ENCODE measurements around the gene MMP28.

GRCh38 chr17:35797370-35797769 is 1.9 kb upstream of the MMP28 start:
- TF ChIP-seq CTCF (IDR thresholded peaks at IDR 0.05; ENCODE audit: insufficient read depth, low read length, poor library complexity, severe bottlenecking) (no peak), EZH2phosphoT487 (conservative IDR thresholded peaks at IDR 0.05; ENCODE audit: low read length) (no peak)
